Limb (tissue), 2 donors: Measurements from ENCODE around the gene THRB.

Experiments used
- DNase-seq, 2 donors: peaks; one replicate each; pipeline ENCODE4 v3.0.0-alpha.2; 2016; ENCODE audit errors: extremely low spot score in 2 of 2

Gene THRB

GRCh38 chr3:24354230-24354629, 140.4 kb downstream of the THRB start:
- DNase-seq = no peak

DNA sequence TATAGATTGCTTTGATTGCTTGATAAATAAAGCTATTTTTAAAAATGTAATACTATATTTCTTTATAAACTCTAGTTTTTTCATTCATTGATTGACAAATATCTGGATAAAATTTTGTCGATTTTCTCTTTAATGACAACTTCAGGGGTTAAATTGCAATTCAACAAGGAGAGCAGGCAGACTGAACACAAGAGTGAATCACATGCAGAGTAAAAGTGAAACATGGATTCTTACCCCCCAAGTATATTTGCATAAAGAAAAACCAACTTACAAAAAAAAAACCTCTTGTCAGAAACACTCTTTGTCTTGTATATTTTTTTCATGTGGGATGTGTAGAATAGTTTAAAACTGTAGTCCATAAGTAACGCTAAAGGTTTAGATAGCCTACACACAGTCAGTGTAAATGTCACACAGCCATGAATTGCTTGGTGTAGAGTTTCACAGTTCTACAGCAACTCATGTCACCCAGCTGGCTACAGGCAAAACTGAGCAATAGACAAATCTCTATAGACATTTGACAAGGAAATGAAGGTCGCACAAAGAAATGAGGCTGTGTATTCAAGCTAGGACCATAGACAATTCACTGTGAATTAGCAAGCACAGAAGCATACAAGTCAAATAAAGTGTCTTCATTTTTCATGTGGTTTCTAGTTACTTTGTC, 141.6 kb downstream of the THRB start:
- DNase-seq = no peak

- DNase-seq = peak in 1 of 2 donors; percentile 33
These were observed 142.7 kb downstream of the THRB start for GRCh38 chr3:24351779-24352469.

- DNase-seq = no peak
These were observed 145.2 kb downstream of the THRB start for GRCh38 chr3:24349367-24350019.

GRCh38 chr3:24348348-24348747, 146.3 kb downstream of the THRB start:
- no peak for DNase-seq

DNA sequence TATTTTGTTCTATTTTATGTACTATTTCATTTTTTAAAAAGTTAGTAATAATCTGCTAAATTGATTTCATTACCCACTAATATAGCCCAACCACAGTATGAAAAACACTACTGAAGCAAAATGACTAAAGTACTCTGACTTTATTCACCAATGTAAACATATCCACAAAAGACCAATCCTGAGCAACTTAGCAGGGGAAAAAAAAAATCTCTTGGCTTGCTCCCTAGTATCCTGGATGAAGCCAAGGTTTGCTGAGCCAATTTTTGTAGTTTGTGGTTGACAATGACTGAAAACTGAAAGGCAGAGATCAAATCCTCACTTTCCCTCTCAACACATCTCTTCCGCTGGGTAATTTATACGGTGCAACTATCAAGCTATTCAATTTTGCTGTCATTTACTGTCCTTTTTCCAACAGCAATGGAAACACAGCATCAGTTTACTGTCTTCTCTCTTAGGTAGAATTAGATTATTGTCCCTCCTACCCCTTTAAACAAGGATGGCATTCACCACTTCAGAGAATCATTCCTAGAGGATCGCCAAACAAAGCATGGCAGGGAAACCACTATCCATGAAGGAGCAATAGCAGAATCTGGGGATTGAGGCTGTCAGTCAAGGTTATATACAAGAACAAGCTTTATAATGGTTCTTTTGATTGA, 149.7 kb downstream of the THRB start:
- peak in 1 of 2 donors; percentile 44 for DNase-seq

DNA sequence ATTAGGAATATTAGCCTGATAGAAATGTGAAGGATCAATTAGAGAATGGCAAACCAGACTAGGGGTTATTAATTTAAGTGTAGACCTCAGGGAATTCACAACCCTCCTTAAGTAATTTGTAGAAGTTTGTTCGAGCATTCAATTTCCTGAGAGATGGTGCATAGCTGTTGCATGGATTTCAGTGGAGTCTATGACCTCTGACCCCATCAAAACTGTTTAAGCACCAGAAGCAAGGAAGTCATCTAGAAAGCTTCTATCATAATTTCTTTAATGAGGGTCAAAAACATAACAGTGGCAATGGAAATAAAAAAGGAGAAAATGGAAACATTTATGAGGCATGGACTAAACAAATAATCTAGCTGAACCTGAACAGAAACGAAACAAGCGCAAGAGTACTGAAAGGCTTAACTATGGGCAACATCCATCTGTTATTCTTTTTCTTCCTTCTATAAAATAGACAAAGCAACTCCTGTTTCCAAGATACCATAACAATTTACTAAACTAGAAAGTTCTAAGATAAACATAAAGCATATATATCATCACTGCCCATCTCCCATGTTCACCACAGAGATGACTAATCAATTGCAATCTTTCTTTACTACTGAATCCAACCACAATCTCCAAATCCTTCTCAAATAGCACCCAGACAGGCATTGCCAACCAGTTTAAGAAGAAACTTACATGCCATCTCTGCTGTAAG, 151.4 kb downstream of the THRB start:
- no peak for DNase-seq

GRCh38 chr3:24342275-24342674, 152.4 kb downstream of the THRB start:
- no peak for DNase-seq

GRCh38 chr3:24341668-24342067, 153.0 kb downstream of the THRB start:
- no peak for DNase-seq

GRCh38 chr3:24340966-24341365, 153.7 kb downstream of the THRB start:
- no peak for DNase-seq

- no peak for DNase-seq
These were observed 154.5 kb downstream of the THRB start for GRCh38 chr3:24340161-24340560.

DNA sequence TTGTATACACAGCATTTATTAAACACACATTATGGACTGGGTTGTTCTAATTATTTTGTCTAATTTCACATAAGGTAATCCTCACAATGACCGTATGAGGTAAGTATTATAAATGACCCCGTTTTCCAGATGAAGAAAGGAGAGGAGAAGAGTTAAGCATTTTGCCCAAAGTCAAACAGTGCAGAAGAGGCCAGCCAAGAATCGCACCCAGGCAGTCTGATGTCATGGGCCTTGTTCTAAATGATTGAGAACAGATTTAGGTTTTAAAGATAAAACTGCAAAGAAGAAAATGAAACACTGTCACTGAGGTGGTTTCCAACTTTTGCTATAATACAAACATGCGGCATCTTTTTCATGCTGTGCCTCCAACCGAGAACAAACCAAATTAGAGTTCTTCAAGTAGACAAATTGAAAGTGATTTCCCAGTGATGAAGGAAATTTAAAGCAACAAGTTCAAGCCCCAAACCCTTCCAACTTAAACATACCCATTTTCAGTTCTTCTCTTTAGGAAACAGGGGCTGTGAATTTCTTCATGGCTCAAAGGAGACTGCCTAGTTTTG, 155.3 kb downstream of the THRB start:
- peak in 1 of 2 donors; percentile 13 for DNase-seq

DNA sequence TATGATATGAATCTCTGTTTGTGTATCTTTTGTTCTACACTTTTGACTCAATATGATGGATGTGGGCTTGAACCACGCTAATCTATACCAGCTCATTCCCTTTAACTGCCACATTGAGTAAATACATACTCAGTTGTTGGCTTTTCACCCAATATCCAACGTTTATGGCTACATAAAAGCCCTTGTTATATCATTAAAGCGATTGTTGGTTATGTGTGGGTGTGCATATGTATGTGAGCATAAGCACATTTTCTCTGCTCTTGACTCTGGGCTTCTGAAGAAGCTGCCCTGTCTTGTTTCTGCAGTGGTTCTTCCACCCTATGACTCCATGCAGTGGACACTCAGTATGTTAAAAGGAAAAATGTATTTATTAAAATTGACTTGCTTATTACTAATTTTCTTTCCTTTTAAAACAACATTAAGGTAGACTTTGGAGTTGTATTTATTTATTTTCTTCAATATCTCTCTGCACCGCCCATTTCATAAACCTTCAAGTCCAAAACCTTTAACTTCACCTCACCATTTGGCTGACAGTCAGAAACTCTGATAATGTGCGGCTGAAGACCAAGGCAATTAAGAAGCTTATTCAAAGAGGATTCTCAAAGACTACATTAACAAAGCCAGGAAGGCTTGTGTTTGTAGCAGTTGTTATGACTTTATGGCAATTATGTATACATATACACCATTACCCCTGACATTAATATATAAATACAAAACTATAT, 156.1 kb downstream of the THRB start:
- DNase-seq = no peak

GRCh38 chr3:24336101-24336500, 158.5 kb downstream of the THRB start:
- DNase-seq = no peak

GRCh38 chr3:24332092-24332491, 162.6 kb downstream of the THRB start:
- no peak for DNase-seq

- DNase-seq = no peak
These were observed 171.4 kb downstream of the THRB start for GRCh38 chr3:24323272-24323671.

DNA sequence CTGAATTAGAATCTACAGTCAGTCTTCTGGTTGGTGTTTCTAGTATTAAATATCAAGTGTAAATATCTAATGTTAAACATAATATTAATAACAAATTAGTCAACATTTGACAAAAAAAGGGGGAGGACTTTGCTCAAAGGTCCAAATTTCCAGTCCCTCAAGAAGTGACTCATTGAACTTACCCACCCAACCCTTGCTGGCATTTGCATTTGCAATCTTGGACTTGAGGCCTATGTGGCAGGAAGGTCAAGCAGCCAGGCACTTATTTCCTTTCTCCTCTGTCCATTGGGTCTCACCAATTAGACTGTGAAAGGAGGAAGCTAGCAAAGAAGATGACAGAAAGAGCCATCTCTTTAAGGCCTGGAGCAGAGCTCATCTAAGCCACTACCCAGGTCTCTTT, 174.0 kb downstream of the THRB start:
- DNase-seq = no peak

DNA sequence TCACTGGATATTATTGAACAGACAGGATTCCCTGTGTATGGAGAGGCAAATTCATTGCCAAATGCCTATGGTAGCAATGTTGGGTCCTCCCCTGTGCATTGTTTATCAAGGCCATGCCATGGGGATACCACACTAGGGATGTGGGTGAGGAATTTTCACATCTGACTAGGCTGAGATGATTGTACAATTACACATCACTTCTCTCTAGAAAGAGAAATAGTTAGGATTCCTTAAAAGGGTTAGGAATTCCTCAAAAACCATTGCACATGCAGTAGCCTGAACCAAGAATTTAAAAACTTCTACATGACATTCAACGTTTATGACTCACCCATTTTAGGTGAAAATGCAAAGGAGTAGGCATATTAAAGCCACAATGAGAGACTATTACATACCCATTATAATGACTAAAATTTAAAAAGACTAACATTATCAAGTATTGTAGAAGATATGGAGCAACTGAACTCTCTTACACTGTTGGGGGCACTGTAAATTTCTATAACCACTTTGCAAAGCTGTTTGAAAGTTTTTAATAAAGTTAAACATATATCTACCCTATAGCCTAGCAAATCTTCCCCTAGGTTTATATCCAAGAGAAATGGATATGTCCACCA, 175.9 kb downstream of the THRB start:
- no peak for DNase-seq

DNA sequence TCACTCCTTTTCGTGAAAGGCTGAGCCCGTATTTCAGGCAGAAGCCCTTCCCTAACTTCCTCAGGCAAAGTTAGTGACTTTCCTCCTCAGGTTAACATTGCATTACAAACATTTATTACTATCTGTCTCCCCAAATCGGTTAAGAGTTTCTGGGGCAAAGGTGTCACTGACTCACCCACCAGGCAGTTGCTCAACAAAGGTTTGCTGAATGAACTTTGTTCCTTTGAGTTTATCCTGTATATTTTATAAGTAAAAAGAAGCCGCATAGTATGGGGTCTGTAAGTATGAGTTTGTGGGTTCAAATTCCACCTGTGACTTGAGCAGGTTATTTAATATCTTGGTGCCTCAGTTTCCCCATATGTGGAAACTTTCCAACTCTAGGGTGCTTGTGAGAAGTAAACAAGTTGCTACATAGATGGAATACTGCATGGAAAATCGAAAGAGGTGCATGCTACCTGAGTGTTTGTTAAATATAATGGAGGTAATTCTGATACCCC, 177.7 kb downstream of the THRB start:
- no peak for DNase-seq

DNA sequence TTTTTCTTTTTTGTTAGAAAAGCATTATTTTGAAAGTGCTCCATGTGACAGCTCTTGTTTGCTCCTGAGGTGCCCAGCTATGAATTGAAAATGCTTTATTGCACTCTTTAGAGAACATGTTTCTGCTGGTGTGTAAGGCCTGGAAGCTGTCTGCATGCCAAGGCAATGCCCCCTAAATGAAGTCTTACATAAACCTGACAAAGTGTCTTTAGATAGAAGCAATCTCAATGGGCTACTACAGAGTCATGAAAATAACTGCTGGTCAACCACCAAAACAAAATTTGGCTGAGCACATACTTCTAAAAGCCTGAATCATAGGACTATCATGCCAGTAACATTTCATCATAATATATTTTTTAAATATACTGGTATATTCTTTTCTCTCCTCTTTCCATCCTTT, 178.7 kb downstream of the THRB start:
- DNase-seq = no peak
